Caco-2 (cell line): ENCODE measurements around the gene CHGA. TPM values are rescaled to one million over a fixed set of nuclear protein-coding genes. Genes with fewer than 3 reads are reported as not detected.

Experiments used
- BruUV-seq: library from RNA; stranded (reverse); fragments of 400-500 nt; replicated peaks from 2 replicates; lab custom pipeline; 2021; lab: Mats Ljungman, UMichigan
- CTCF ChIA-PET: fragments of 300-600 bp; sonication (Branson Sonifier 250); formaldehyde crosslinking; loops from one replicate; lab custom pipeline; 2022; ENCODE audit warnings: antibody characterized with exemption; lab: Charles Lee
- POLR2A ChIA-PET: fragments of 300-600 bp; sonication (Branson Sonifier 250); formaldehyde crosslinking; loops from one replicate; lab custom pipeline; 2022; ENCODE audit warnings: antibody characterized with exemption; lab: Charles Lee
- DNase-seq, 2 experiments: peaks; one replicate each; pipeline versions ENCODE4 v3.0.0 to v3.0.0-alpha.2; 2020 to 2022
- H3K27me3 ChIP-seq: replicated peaks from 2 replicates; pipeline ENCODE4 v1.6.0; 2011; ENCODE audit warnings: low read length; ENCODE audit not compliant: control insufficient read depth, insufficient read depth
- H3K36me3 ChIP-seq: 2 replicates; pipeline ENCODE4 v1.5.1; 2011; ENCODE audit warnings: low read length; ENCODE audit not compliant: control insufficient read depth, insufficient read depth
- H3K4me1 ChIP-seq: fragments of 250-450 bp; sonication (Bioruptor Pico); 2 replicates; pipeline ENCODE4 v1.5.1; 2020; ENCODE audit warnings: mild to moderate bottlenecking
- H3K4me3 ChIP-seq: 2 replicates; pipeline ENCODE4 v1.5.1; 2011; ENCODE audit warnings: low read depth, mild to moderate bottlenecking, control low read depth, low read length
- H3K9me3 ChIP-seq: fragments of 250-450 bp; sonication (Bioruptor Pico); 2 replicates; pipeline ENCODE4 v1.5.1; 2020; ENCODE audit warnings: mild to moderate bottlenecking, moderate library complexity
- H3K27ac Mint-ChIP-seq: one replicate; pipeline ENCODE4 v1.8.0; 2022; ENCODE audit warnings: mixed read lengths; ENCODE audit not compliant: unreplicated experiment
- H3K27me3 Mint-ChIP-seq: one replicate; pipeline ENCODE4 v1.8.0; 2022; ENCODE audit warnings: mixed read lengths; ENCODE audit not compliant: insufficient read depth, unreplicated experiment
- H3K36me3 Mint-ChIP-seq: one replicate; pipeline ENCODE4 v1.8.0; 2022; ENCODE audit warnings: mild to moderate bottlenecking, mixed read lengths; ENCODE audit not compliant: insufficient read depth, unreplicated experiment
- H3K4me1 Mint-ChIP-seq: one replicate; pipeline ENCODE4 v1.8.0; 2022; ENCODE audit warnings: low read depth, mixed read lengths; ENCODE audit not compliant: unreplicated experiment
- H3K4me3 Mint-ChIP-seq: one replicate; pipeline ENCODE4 v1.8.0; 2022; ENCODE audit warnings: mild to moderate bottlenecking, moderate library complexity, mixed read lengths; ENCODE audit not compliant: unreplicated experiment
- H3K9me3 Mint-ChIP-seq: one replicate; pipeline ENCODE4 v1.8.0; 2022; ENCODE audit warnings: mixed read lengths; ENCODE audit not compliant: unreplicated experiment
- CTCF ChIP-seq, 2 experiments: fragments of 200-600 bp in 1 of 2; IDR thresholded peaks; 1 replicate in 1 of 2; 2 replicates in 1 of 2; pipeline versions ENCODE4 v1.5.1 to v1.8.0; 2011 to 2022; ENCODE audit warnings: antibody characterized with exemption in 1 of 2, control low read depth in 1 of 2, inconsistent platforms in 1 of 2, low read depth in 1 of 2, low read length in 1 of 2, mild to moderate bottlenecking in 1 of 2, moderate library complexity in 1 of 2; ENCODE audit not compliant: insufficient read depth in 1 of 2, severe bottlenecking in 1 of 2, unreplicated experiment in 1 of 2
- intact Hi-C: fragments of 100-400 bp; cut with micrococcal nuclease; formaldehyde crosslinking; loops from one replicate; pipeline ENCODE4 v1.10.0; 2022; ENCODE audit not compliant: unreplicated experiment
- total RNA-seq: library from RNA; stranded (reverse); gene quantifications from 2 replicates; pipeline ENCODE4 v1.2.3, GENCODE V29; 2022

Gene CHGA
- total RNA-seq, 1 experiment from 2014 or later: not detected

- Histone ChIP-seq H3K36me3 (peaks cover 3% of the 10 kb centered on the region), H3K4me3 (no peak overlapping the region), H3K4me1 (no peaks in the 10 kb centered on the region), H3K27me3 (no peaks in the 10 kb centered on the region), H3K9me3 (peaks cover 28% of the 10 kb centered on the region)
- no peak for TF ChIP-seq CTCF (IDR thresholded peaks at IDR 0.05; ENCODE audit: insufficient read depth in 1 of 2, low read depth in 1 of 2, low read length in 1 of 2, severe bottlenecking in 1 of 2, unreplicated experiment in 1 of 2)
- Mint-ChIP-seq H3K27me3 (no peaks in the 10 kb centered on the region), H3K27ac (no peak overlapping the region), H3K4me3 (no peak overlapping the region), H3K4me1 (no peaks in the 10 kb centered on the region), H3K9me3 (peaks cover 48% of the 10 kb centered on the region), H3K36me3 (peaks cover 23% of the 10 kb centered on the region)
- intact Hi-C loops: no loop called here
- ChIA-PET CTCF (no interaction called here), POLR2A (no interaction called here)
- no TSS peak for BruUV-seq
- no peak for DNase-seq
Measured at GRCh38 chr14:92976268-92976667, 53.3 kb downstream of the CHGA start.

GRCh38 chr14:92978229-92979021, 55.5 kb downstream of the CHGA start:
- no peak for DNase-seq
- intact Hi-C loops: no loop called here
- H3K36me3 ChIP-seq: peaks cover 3% of the 10 kb centered on the region
- CTCF ChIA-PET: no interaction called here
- TF ChIP-seq CTCF (IDR thresholded peaks at IDR 0.05; ENCODE audit: insufficient read depth in 1 of 2, low read depth in 1 of 2, low read length in 1 of 2, severe bottlenecking in 1 of 2, unreplicated experiment in 1 of 2): no peak
- H3K36me3 Mint-ChIP-seq: peaks cover 26% of the 10 kb centered on the region
- no peak overlapping the region for H3K27ac Mint-ChIP-seq
- no peaks in the 10 kb centered on the region for H3K27me3 Mint-ChIP-seq
- no peak overlapping the region for H3K4me3 ChIP-seq
- BruUV-seq: no TSS peak
- H3K9me3 ChIP-seq: peaks cover 28% of the 10 kb centered on the region
- POLR2A ChIA-PET: no interaction called here
- H3K27me3 ChIP-seq: no peaks in the 10 kb centered on the region
- no peaks in the 10 kb centered on the region for H3K4me1 ChIP-seq
- H3K4me3 Mint-ChIP-seq: no peak overlapping the region
- H3K4me1 Mint-ChIP-seq: no peaks in the 10 kb centered on the region
- H3K9me3 Mint-ChIP-seq: peaks cover 56% of the 10 kb centered on the region

GRCh38 chr14:92980866-92981265, 57.9 kb downstream of the CHGA start:
- CTCF ChIA-PET: no interaction called here

More at GRCh38 chr14:92980866-92981265, 57.9 kb downstream of the CHGA start:
- no peaks in the 10 kb centered on the region for H3K27me3 Mint-ChIP-seq
- intact Hi-C loops: no loop called here
- Histone ChIP-seq H3K27me3 (no peaks in the 10 kb centered on the region), H3K9me3 (peaks cover 27% of the 10 kb centered on the region), H3K36me3 (peaks cover 3% of the 10 kb centered on the region), H3K4me1 (no peaks in the 10 kb centered on the region), H3K4me3 (no peak overlapping the region)
- H3K4me1 Mint-ChIP-seq: no peaks in the 10 kb centered on the region
- POLR2A ChIA-PET: no interaction called here
- DNase-seq: no peak
- no TSS peak for BruUV-seq
- peaks cover 24% of the 10 kb centered on the region for H3K36me3 Mint-ChIP-seq
- TF ChIP-seq CTCF (IDR thresholded peaks at IDR 0.05; ENCODE audit: insufficient read depth in 1 of 2, low read depth in 1 of 2, low read length in 1 of 2, severe bottlenecking in 1 of 2, unreplicated experiment in 1 of 2): no peak
- H3K9me3 Mint-ChIP-seq: peaks cover 52% of the 10 kb centered on the region
- no peak overlapping the region for H3K27ac Mint-ChIP-seq
- H3K4me3 Mint-ChIP-seq: no peak overlapping the region
